SJCRH30 (cell line): Measurements from ENCODE around the gene CNOT1. TPM values are rescaled to one million over a fixed set of nuclear protein-coding genes. Genes with fewer than 3 reads are reported as not detected.
"Not testable (repeated sequence)": the region's sequence is repeated elsewhere in the genome, so short reads cannot be mapped to it uniquely, and the experiment has no call there.

Experiments used
- DNase-seq, 2 experiments: peaks; one replicate each; pipeline ENCODE4 v3.0.0-alpha.2; 2015 to 2020
- H3K27ac ChIP-seq: fragments of 250-450 bp; sonication (Bioruptor Pico); 2 replicates; pipeline ENCODE4 v1.5.1; 2020; ENCODE audit warnings: mild to moderate bottlenecking, moderate library complexity
- H3K27me3 ChIP-seq: fragments of 250-450 bp; sonication (Bioruptor Pico); 2 replicates; pipeline ENCODE4 v1.5.1; 2020; ENCODE audit warnings: mild to moderate bottlenecking, moderate library complexity
- H3K36me3 ChIP-seq: fragments of 250-450 bp; sonication (Bioruptor Pico); 2 replicates; pipeline ENCODE4 v1.5.1; 2020; ENCODE audit warnings: mild to moderate bottlenecking, moderate library complexity
- H3K4me1 ChIP-seq: fragments of 250-450 bp; sonication (Bioruptor Pico); 2 replicates; pipeline ENCODE4 v1.5.1; 2020; ENCODE audit warnings: mild to moderate bottlenecking, moderate library complexity
- H3K4me3 ChIP-seq: fragments of 250-450 bp; sonication (Bioruptor Pico); 2 replicates; pipeline ENCODE4 v1.5.1; 2020; ENCODE audit warnings: mild to moderate bottlenecking, moderate library complexity
- H3K9me3 ChIP-seq: fragments of 250-450 bp; sonication (Bioruptor Pico); replicated peaks from 2 replicates; pipeline ENCODE4 v1.5.1; 2020; ENCODE audit warnings: mild to moderate bottlenecking, moderate library complexity
- total RNA-seq: library from RNA; depleted of rRNA; stranded (reverse); fragments of >200 nt; shearing (Covaris generic); gene quantifications from 2 replicates; pipeline ENCODE4 v1.2.3, GENCODE V29; 2014

Gene CNOT1
- total RNA-seq, 1 experiment from 2014 or later, result 281 TPM

- no peaks in the 10 kb centered on the region for H3K27me3 ChIP-seq
- H3K4me1 ChIP-seq, result no peaks in the 10 kb centered on the region
- peaks cover 74% of the 10 kb centered on the region for H3K36me3 ChIP-seq
- no peak overlapping the region for H3K4me3 ChIP-seq
- no peak overlapping the region for H3K27ac ChIP-seq
- DNase-seq, result no peak
- H3K9me3 ChIP-seq, result no peaks in the 10 kb centered on the region
These were observed 9.2 kb downstream of the CNOT1 start for GRCh38 chr16:58620396-58620795.

GRCh38 chr16:58615280-58615679, 14.3 kb downstream of the CNOT1 start:
- DNase-seq, result no peak

GRCh38 chr16:58614860-58615259, 14.8 kb downstream of the CNOT1 start:
- H3K36me3 ChIP-seq, result peaks cover 56% of the 10 kb centered on the region
- no peak for DNase-seq

More at GRCh38 chr16:58615280-58615679, 14.3 kb downstream of the CNOT1 start:
- Histone ChIP-seq H3K4me3 (no peak overlapping the region), H3K9me3 (no peaks in the 10 kb centered on the region), H3K27me3 (no peaks in the 10 kb centered on the region), H3K4me1 (no peaks in the 10 kb centered on the region), H3K27ac (no peak overlapping the region), H3K36me3 (peaks cover 61% of the 10 kb centered on the region)

GRCh38 chr16:58614212-58614611, 15.4 kb downstream of the CNOT1 start:
- Histone ChIP-seq H3K27ac (no peak overlapping the region), H3K4me3 (no peak overlapping the region), H3K9me3 (no peaks in the 10 kb centered on the region), H3K4me1 (no peaks in the 10 kb centered on the region), H3K36me3 (peaks cover 56% of the 10 kb centered on the region), H3K27me3 (no peaks in the 10 kb centered on the region)
- DNase-seq, result no peak

More at GRCh38 chr16:58614860-58615259, 14.8 kb downstream of the CNOT1 start:
- no peak overlapping the region for H3K27ac ChIP-seq
- no peaks in the 10 kb centered on the region for H3K4me1 ChIP-seq
- H3K9me3 ChIP-seq, result no peaks in the 10 kb centered on the region
- no peak overlapping the region for H3K4me3 ChIP-seq
- no peaks in the 10 kb centered on the region for H3K27me3 ChIP-seq

GRCh38 chr16:58612965-58613364, 16.7 kb downstream of the CNOT1 start:
- H3K9me3 ChIP-seq, H3K27me3 ChIP-seq, H3K4me1 ChIP-seq, H3K4me3 ChIP-seq, DNase-seq, H3K27ac ChIP-seq: not testable (repeated sequence)
- H3K36me3 ChIP-seq, result peaks cover 52% of the 10 kb centered on the region

- Histone ChIP-seq H3K27ac (no peak overlapping the region), H3K4me1 (no peaks in the 10 kb centered on the region), H3K27me3 (no peaks in the 10 kb centered on the region), H3K36me3 (peaks cover 59% of the 10 kb centered on the region), H3K9me3 (no peaks in the 10 kb centered on the region), H3K4me3 (no peak overlapping the region)
- no peak for DNase-seq
These were observed 21.0 kb downstream of the CNOT1 start for GRCh38 chr16:58608601-58609136.

GRCh38 chr16:58605562-58605961, 24.1 kb downstream of the CNOT1 start:
- Histone ChIP-seq H3K36me3 (peaks cover 43% of the 10 kb centered on the region), H3K9me3 (no peaks in the 10 kb centered on the region), H3K4me1 (no peaks in the 10 kb centered on the region), H3K27ac (no peak overlapping the region), H3K27me3 (no peaks in the 10 kb centered on the region), H3K4me3 (no peak overlapping the region)
- no peak for DNase-seq

GRCh38 chr16:58591083-58591482, 38.5 kb downstream of the CNOT1 start:
- H3K36me3 ChIP-seq, result peaks cover 82% of the 10 kb centered on the region
- no peaks in the 10 kb centered on the region for H3K9me3 ChIP-seq
- no peaks in the 10 kb centered on the region for H3K4me1 ChIP-seq
- no peaks in the 10 kb centered on the region for H3K27me3 ChIP-seq
- no peak overlapping the region for H3K4me3 ChIP-seq
- no peak overlapping the region for H3K27ac ChIP-seq
- DNase-seq, result no peak

- DNase-seq, result no peak
- H3K9me3 ChIP-seq, result no peaks in the 10 kb centered on the region
- H3K4me1 ChIP-seq, result no peaks in the 10 kb centered on the region
- no peak overlapping the region for H3K4me3 ChIP-seq
- H3K27me3 ChIP-seq, result no peaks in the 10 kb centered on the region
- peaks cover 89% of the 10 kb centered on the region for H3K36me3 ChIP-seq
- H3K27ac ChIP-seq, result no peak overlapping the region
These were observed 40.2 kb downstream of the CNOT1 start for GRCh38 chr16:58589326-58589905.

- H3K36me3 ChIP-seq, result peaks cover 89% of the 10 kb centered on the region
- no peak overlapping the region for H3K4me3 ChIP-seq
- no peak for DNase-seq
- no peaks in the 10 kb centered on the region for H3K4me1 ChIP-seq
- H3K9me3 ChIP-seq, result no peaks in the 10 kb centered on the region
- H3K27me3 ChIP-seq, result no peaks in the 10 kb centered on the region
- no peak overlapping the region for H3K27ac ChIP-seq
These were observed 41.2 kb downstream of the CNOT1 start for GRCh38 chr16:58588406-58588805.

GRCh38 chr16:58586340-58587030, 43.1 kb downstream of the CNOT1 start:
- H3K4me3 ChIP-seq, result no peak overlapping the region

GRCh38 chr16:58584831-58585505, 44.7 kb downstream of the CNOT1 start:
- Histone ChIP-seq H3K27ac (no peak overlapping the region), H3K4me1 (no peaks in the 10 kb centered on the region), H3K9me3 (no peaks in the 10 kb centered on the region), H3K27me3 (no peaks in the 10 kb centered on the region), H3K36me3 (peaks cover 91% of the 10 kb centered on the region), H3K4me3 (no peak overlapping the region)
- DNase-seq, result no peak

More at GRCh38 chr16:58586340-58587030, 43.1 kb downstream of the CNOT1 start:
- Histone ChIP-seq H3K27me3 (no peaks in the 10 kb centered on the region), H3K4me1 (no peaks in the 10 kb centered on the region), H3K9me3 (no peaks in the 10 kb centered on the region), H3K36me3 (peaks cover 90% of the 10 kb centered on the region), H3K27ac (no peak overlapping the region)
- no peak for DNase-seq

GRCh38 chr16:58582971-58583765, 46.5 kb downstream of the CNOT1 start:
- Histone ChIP-seq H3K4me1 (no peaks in the 10 kb centered on the region), H3K27me3 (no peaks in the 10 kb centered on the region), H3K27ac (no peak overlapping the region), H3K36me3 (peaks cover 94% of the 10 kb centered on the region), H3K4me3 (no peak overlapping the region), H3K9me3 (no peaks in the 10 kb centered on the region)
- no peak for DNase-seq

GRCh38 chr16:58582133-58582532, 47.5 kb downstream of the CNOT1 start:
- peaks cover 94% of the 10 kb centered on the region for H3K36me3 ChIP-seq
- no peaks in the 10 kb centered on the region for H3K4me1 ChIP-seq
- DNase-seq, result no peak
- H3K27ac ChIP-seq, result no peak overlapping the region
- H3K27me3 ChIP-seq, result no peaks in the 10 kb centered on the region
- no peaks in the 10 kb centered on the region for H3K9me3 ChIP-seq
- H3K4me3 ChIP-seq, result no peak overlapping the region
